ENCODE results near the gene GPI. TPM values are rescaled to one million over a fixed set of nuclear protein-coding genes. Genes with fewer than 3 reads are reported as not detected.

GPI gene
- total RNA-seq, 5 donors from 2014 or later (not counting 1 experiment from before 2014, with no cell fraction given) = 108 to 132 (median 126) TPM

DNA sequence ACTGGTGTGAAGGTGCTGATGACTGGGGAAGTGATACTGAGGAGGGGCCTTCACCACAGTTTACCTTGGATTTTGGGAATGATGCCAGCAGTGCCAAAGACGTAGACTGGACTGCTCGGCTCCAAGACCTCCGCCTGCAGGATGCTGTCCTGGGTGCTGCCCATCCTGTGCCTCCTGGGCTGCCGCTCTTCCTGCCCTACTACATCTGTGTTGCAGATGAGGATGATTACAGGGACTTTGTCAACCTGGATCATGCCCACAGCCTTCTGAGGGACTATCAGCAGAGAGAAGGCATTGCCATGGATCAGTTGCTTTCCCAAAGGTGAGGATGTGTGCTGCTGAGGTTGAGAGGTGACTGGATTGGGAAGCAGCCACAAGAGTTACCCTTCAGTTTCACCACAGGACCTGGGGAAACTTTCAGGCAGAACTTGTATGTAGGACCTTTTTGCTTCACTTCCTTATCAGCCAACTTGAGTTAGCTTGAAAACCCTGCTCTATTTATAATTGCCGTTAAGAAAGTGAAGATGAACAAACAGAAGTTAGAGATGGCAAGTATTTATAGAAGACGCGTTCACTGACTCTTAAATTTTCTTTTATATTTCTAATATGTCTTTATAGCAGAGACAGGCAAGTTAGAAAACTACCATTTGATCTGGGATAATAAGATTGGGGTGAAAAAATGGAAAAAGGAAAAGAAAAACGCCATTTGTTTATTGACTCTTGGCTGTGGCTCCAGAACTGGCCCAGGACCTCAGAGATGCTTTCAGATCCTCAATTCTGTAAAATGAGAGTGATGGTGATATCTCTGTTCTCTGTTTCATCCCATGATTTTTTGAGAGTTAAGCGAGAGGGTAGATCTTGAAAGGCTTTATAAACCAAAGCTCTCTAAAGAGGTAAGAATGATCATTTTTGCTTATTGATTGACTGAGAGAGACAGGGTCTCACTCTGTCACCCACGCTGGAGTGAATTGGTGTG, 44.5 kb downstream of the GPI start:
- no peak overlapping the region for H3K4me3 Mint-ChIP-seq
- no peaks in the 10 kb centered on the region for H3K27me3 ChIP-seq (replicated peaks in 1 of 2; ENCODE audit: control insufficient read depth in 2 of 2, extremely low read depth in 1 of 2, insufficient read depth in 2 of 2, low read length in 1 of 2)
- DNase-seq (no peak), ATAC-seq (replicated peaks in 1 of 4) (no peak)
- no peak overlapping the region for H3K27ac ChIP-seq (ENCODE audit: low read length)
- ChIA-PET POLR2A (no interaction called here), CTCF (interaction anchor here in 1 of 2 donors (1.0 kb wide), 1 partner anchor 313 kb away, joined by 3 read pairs; no protein-coding TSS in a partner anchor)
- H3K4me3 ChIP-seq (ENCODE audit: control insufficient read depth in 1 of 2, extremely low read depth in 1 of 2, low read length in 1 of 2) = no peak overlapping the region
- peaks cover 19 to 25% (median 21%) of the 10 kb centered on the region in 3 donors for H3K4me1 Mint-ChIP-seq
- H3K36me3 Mint-ChIP-seq = peaks cover 19% of the 10 kb centered on the region
- H3K4me1 ChIP-seq (ENCODE audit: control insufficient read depth in 1 of 2, extremely low read depth in 1 of 2, insufficient read depth in 2 of 2, low read length in 2 of 2) = peaks cover 2 to 17% of the 10 kb centered on the region in 2 experiments
- no peaks in the 10 kb centered on the region for H3K9me3 Mint-ChIP-seq
- no peak overlapping the region for H3K27ac Mint-ChIP-seq
- WGBS (ENCODE audit: insufficient coverage) = 100% methylated on average over 4 of the region's 10 CpGs
- H3K9me3 ChIP-seq = no peaks in the 10 kb centered on the region
- no peaks in the 10 kb centered on the region for H3K27me3 Mint-ChIP-seq
- H3K36me3 ChIP-seq (ENCODE audit: control insufficient read depth in 2 of 2, extremely low read depth in 1 of 2, insufficient read depth in 1 of 2, low read length in 1 of 2) = peaks cover 0 to 33% of the 10 kb centered on the region in 2 donors

DNA sequence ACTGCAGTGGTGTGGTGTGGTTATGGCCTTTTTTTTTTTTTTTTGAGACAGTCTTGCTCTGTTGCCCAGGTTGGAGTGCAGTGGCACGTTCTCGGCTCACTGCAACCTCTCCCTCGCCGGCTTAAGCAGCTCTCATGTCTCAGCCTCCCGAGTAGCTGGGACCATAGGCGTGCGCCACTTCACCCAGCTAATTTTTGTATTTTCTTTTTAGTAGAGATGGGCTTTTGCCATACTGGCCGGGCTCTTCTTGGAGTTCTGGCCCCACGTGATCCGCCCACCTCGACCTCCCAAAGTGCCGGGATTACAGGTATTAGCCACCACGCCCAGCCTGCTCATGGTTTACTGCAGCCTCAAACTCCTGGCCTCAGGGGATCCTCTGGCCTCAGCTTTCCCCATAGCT, 46.2 kb downstream of the GPI start:
- no peak overlapping the region for H3K4me3 ChIP-seq (ENCODE audit: control insufficient read depth in 1 of 2, extremely low read depth in 1 of 2, low read length in 1 of 2)
- peaks cover 6 to 51% of the 10 kb centered on the region in 2 donors for H3K36me3 ChIP-seq (ENCODE audit: control insufficient read depth in 2 of 2, extremely low read depth in 1 of 2, insufficient read depth in 1 of 2, low read length in 1 of 2)
- CTCF ChIA-PET = no interaction called here
- Mint-ChIP-seq H3K4me3 (no peak overlapping the region), H3K36me3 (peaks cover 22% of the 10 kb centered on the region), H3K4me1 (peaks cover 14 to 25% (median 15%) of the 10 kb centered on the region in 3 donors), H3K27ac (no peak overlapping the region), H3K9me3 (no peaks in the 10 kb centered on the region), H3K27me3 (no peaks in the 10 kb centered on the region)
- DNase-seq = no peak
- ATAC-seq (replicated peaks in 1 of 4) = no peak
- no peaks in the 10 kb centered on the region for H3K27me3 ChIP-seq (replicated peaks in 1 of 2; ENCODE audit: control insufficient read depth in 2 of 2, extremely low read depth in 1 of 2, insufficient read depth in 2 of 2, low read length in 1 of 2)
- no peak overlapping the region for H3K27ac ChIP-seq (ENCODE audit: low read length)
- POLR2A ChIA-PET = no interaction called here
- over 99% methylated on average over 13 of the region's 13 CpGs for WGBS (ENCODE audit: insufficient coverage)
- H3K9me3 ChIP-seq = no peaks in the 10 kb centered on the region
- peaks cover 0 to 2% of the 10 kb centered on the region in 2 experiments for H3K4me1 ChIP-seq (ENCODE audit: control insufficient read depth in 1 of 2, extremely low read depth in 1 of 2, insufficient read depth in 2 of 2, low read length in 2 of 2)

DNA sequence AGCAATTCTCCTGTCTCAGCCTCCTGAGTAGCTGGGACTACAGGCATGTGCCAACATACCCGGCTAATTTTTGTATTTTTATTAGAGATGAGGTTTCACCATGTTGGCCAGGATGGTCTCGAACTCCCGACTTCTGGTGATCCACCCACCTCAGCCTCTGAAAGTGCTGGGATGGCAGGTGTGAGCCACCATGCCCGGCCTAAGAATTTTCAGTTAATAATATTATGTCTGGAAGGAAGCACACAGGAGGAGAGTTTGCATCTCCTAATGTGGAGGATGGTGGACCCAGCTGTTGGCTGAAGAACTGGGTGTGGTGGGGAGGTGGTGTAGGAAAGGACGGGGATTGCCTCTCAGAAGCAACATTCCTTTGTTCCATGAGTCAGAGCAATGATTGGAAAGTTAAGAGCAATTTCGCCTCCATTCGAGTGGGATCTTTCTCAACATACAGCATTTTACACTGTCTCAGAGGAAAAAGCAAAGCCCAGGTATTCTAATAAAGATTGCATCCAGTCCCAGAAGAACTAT, 51.1 kb downstream of the GPI start:
- no peak for ATAC-seq (replicated peaks in 1 of 4)
- Histone ChIP-seq H3K9me3 (no peaks in the 10 kb centered on the region), H3K4me1 (ENCODE audit: control insufficient read depth in 1 of 2, extremely low read depth in 1 of 2, insufficient read depth in 2 of 2, low read length in 2 of 2) (no peaks in the 10 kb centered on the region), H3K27me3 (replicated peaks in 1 of 2; ENCODE audit: control insufficient read depth in 2 of 2, extremely low read depth in 1 of 2, insufficient read depth in 2 of 2, low read length in 1 of 2) (no peaks in the 10 kb centered on the region), H3K36me3 (ENCODE audit: control insufficient read depth in 2 of 2, extremely low read depth in 1 of 2, insufficient read depth in 1 of 2, low read length in 1 of 2) (peaks cover 6 to 50% of the 10 kb centered on the region in 2 donors), H3K4me3 (ENCODE audit: control insufficient read depth in 1 of 2, extremely low read depth in 1 of 2, low read length in 1 of 2) (no peak overlapping the region), H3K27ac (ENCODE audit: low read length) (no peak overlapping the region)
- ChIA-PET CTCF (interaction anchor here in 1 of 2 donors (0.6 kb wide), 1 partner anchor 9 kb away, joined by 15 read pairs; no protein-coding TSS in a partner anchor), POLR2A (no interaction called here)
- DNase-seq = no peak
- no peaks in the 10 kb centered on the region for H3K27me3 Mint-ChIP-seq
- H3K9me3 Mint-ChIP-seq = no peaks in the 10 kb centered on the region
- peaks cover 21% of the 10 kb centered on the region for H3K36me3 Mint-ChIP-seq
- H3K4me1 Mint-ChIP-seq = peaks cover 0 to 3% (median 0%) of the 10 kb centered on the region in 3 donors
- 83% methylated on average over 1 of the region's 7 CpGs for WGBS (ENCODE audit: insufficient coverage)
- H3K4me3 Mint-ChIP-seq = no peak overlapping the region
- H3K27ac Mint-ChIP-seq = no peak overlapping the region

DNA sequence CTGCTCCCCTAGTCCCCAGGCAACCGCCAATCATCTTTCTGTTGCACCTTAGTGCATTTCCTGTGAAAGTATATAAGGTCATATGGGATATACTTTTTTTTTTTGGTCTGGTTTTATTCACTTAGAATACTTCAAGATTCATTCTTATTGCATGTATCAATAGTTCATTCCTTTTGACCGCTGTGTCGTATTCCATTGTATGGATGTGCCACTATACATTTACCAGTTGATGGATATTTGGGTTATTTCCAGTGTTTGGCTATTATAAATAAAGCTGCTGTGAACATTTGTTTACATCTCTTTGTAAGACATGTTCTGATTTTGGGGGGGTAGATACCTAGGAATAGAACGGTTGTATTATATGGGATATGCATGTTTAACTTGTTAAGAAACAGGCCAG, 53.3 kb downstream of the GPI start:
- H3K27me3 ChIP-seq (replicated peaks in 1 of 2; ENCODE audit: control insufficient read depth in 2 of 2, extremely low read depth in 1 of 2, insufficient read depth in 2 of 2, low read length in 1 of 2) = no peaks in the 10 kb centered on the region
- Mint-ChIP-seq H3K4me3 (no peak overlapping the region), H3K36me3 (peaks cover 24% of the 10 kb centered on the region), H3K27ac (peak overlapping the region in 1 of 2 donors; percentile 64), H3K4me1 (peaks cover 0 to 3% (median 0%) of the 10 kb centered on the region in 3 donors), H3K27me3 (no peaks in the 10 kb centered on the region), H3K9me3 (no peaks in the 10 kb centered on the region)
- WGBS (ENCODE audit: insufficient coverage) = no CpG with 5 or more reads among the region's 4 CpGs
- no peaks in the 10 kb centered on the region for H3K9me3 ChIP-seq
- no peak overlapping the region for H3K27ac ChIP-seq (ENCODE audit: low read length)
- CTCF ChIA-PET = no interaction called here
- no peaks in the 10 kb centered on the region for H3K4me1 ChIP-seq (ENCODE audit: control insufficient read depth in 1 of 2, extremely low read depth in 1 of 2, insufficient read depth in 2 of 2, low read length in 2 of 2)
- H3K36me3 ChIP-seq (ENCODE audit: control insufficient read depth in 2 of 2, extremely low read depth in 1 of 2, insufficient read depth in 1 of 2, low read length in 1 of 2) = peaks cover 6 to 39% of the 10 kb centered on the region in 2 donors
- no peak overlapping the region for H3K4me3 ChIP-seq (ENCODE audit: control insufficient read depth in 1 of 2, extremely low read depth in 1 of 2, low read length in 1 of 2)
- DNase-seq (no peak), ATAC-seq (replicated peaks in 1 of 4) (no peak)
- POLR2A ChIA-PET = no interaction called here

DNA sequence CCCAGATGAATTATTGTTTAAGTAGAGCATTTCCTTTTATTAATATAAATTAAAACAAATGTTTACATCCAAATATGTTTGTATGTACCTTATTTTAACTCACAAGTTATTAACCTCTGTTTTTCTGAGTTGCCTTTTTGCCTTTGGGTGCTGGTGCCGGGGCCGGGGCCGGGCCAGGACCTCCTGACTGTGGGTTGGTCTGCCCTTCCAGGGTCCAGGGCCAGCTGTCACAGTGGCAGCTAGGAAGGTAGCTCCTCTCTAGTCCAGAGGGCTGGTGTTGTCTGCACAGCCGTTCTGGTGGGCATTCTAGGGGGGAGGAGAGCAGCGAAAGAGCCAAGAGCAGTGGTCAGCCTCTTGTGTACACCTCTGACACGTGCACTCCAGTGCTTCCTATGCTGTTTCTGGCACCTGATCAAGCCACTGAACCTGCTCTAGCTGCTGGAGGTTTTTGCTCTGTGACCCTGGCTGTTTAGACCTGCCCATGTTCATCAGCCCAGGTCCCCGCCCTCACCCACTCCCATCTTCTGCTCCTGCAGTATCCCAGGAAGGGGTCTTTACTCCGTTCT, 61.2 kb downstream of the GPI start:
- no peak overlapping the region for H3K27ac ChIP-seq (ENCODE audit: low read length)
- Mint-ChIP-seq H3K27ac (no peak overlapping the region), H3K4me3 (peak overlapping the region in 1 of 3 donors; percentile 41), H3K36me3 (peaks cover 9% of the 10 kb centered on the region), H3K9me3 (no peaks in the 10 kb centered on the region), H3K4me1 (peaks cover 18 to 28% (median 25%) of the 10 kb centered on the region in 3 donors), H3K27me3 (no peaks in the 10 kb centered on the region)
- ChIA-PET POLR2A (interaction anchor here in 1 of 2 donors (0.5 to 0.6 kb wide), 3 partner anchors 31 to 200 kb away, joined by 4 to 10 read pairs (median 4); no protein-coding TSS in a partner anchor), CTCF (interaction anchor here in 1 of 2 donors (0.7 kb wide), 1 partner anchor 14 kb away, joined by 3 read pairs; no protein-coding TSS in a partner anchor)
- DNase-seq (no peak), ATAC-seq (replicated peaks in 1 of 4) (no peak)
- no peak overlapping the region for H3K4me3 ChIP-seq (ENCODE audit: control insufficient read depth in 1 of 2, extremely low read depth in 1 of 2, low read length in 1 of 2)
- H3K36me3 ChIP-seq (ENCODE audit: control insufficient read depth in 2 of 2, extremely low read depth in 1 of 2, insufficient read depth in 1 of 2, low read length in 1 of 2) = peaks cover 0 to 4% of the 10 kb centered on the region in 2 donors
- H3K27me3 ChIP-seq (replicated peaks in 1 of 2; ENCODE audit: control insufficient read depth in 2 of 2, extremely low read depth in 1 of 2, insufficient read depth in 2 of 2, low read length in 1 of 2) = no peaks in the 10 kb centered on the region
- WGBS (ENCODE audit: insufficient coverage) = 86% methylated on average over 7 of the region's 8 CpGs
- H3K4me1 ChIP-seq (ENCODE audit: control insufficient read depth in 1 of 2, extremely low read depth in 1 of 2, insufficient read depth in 2 of 2, low read length in 2 of 2) = peaks cover 19 to 24% of the 10 kb centered on the region in 2 experiments
- no peaks in the 10 kb centered on the region for H3K9me3 ChIP-seq
